RPMI7951 (cell line): ENCODE results near the gene TTYH1. TPM values are rescaled to one million over a fixed set of nuclear protein-coding genes. Genes with fewer than 3 reads are reported as not detected.
A peak's percentile ranks its signal among the peaks of the same experiment; 100 is the strongest.
"Not testable (repeated sequence)": the region's sequence is repeated elsewhere in the genome, so short reads cannot be mapped to it uniquely, and the experiment has no call there.

Experiments
- DNase-seq: peaks from one replicate; pipeline ENCODE4 v3.0.0-alpha.2; 2012; ENCODE audit warnings: low read depth
- total RNA-seq: library from RNA; depleted of rRNA; stranded (reverse); fragments of >200 nt; shearing (Covaris generic); gene quantifications from 2 replicates; pipeline ENCODE4 v1.2.3, GENCODE V29; 2014

TTYH1 gene
- total RNA-seq, 1 experiment from 2014 or later: not detected

GRCh38 chr19:54460230-54461005, 45.2 kb downstream of the TTYH1 start:
- DNase-seq: no peak

DNA sequence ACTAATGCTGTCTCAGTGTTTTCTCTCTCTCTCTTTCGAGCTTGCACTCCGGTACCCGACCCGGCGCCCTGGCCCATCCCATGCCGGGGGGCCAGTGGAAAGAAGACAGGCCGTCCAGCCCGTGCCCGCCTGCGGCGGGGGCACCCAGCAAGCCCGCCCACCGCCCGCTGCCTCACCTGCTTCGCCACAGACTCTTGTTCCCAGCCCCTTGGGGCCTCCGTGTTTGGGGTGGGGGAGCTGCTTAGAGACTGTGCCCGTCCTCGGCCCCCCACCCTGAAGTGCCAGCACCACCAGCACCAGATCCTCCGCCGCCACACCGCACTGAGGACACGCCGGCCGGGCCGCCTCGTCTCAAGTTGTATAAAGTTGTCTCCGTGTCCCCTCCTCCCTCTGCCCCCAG, 45.9 kb downstream of the TTYH1 start:
- no peak for DNase-seq

DNA sequence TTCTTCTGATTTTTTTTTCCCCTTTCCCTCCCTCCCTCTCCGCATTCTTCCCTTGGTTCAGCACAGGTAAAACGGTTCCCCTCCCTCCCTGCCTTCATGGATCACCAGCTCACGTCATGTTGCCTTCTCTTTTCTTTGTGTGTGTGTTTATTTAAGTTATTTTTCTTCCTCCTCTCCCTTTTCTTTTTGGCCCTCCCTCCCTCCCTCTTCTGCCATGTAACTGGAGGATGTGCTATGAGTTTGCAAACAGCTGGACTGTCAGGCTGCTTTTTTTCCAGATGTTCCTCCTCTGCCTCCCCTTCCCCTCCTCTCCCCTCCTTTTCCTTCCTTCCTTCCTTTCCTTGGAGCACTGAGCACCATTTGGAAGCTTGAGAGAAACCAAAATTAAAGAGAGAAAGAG, 46.3 kb downstream of the TTYH1 start:
- no peak for DNase-seq

DNA sequence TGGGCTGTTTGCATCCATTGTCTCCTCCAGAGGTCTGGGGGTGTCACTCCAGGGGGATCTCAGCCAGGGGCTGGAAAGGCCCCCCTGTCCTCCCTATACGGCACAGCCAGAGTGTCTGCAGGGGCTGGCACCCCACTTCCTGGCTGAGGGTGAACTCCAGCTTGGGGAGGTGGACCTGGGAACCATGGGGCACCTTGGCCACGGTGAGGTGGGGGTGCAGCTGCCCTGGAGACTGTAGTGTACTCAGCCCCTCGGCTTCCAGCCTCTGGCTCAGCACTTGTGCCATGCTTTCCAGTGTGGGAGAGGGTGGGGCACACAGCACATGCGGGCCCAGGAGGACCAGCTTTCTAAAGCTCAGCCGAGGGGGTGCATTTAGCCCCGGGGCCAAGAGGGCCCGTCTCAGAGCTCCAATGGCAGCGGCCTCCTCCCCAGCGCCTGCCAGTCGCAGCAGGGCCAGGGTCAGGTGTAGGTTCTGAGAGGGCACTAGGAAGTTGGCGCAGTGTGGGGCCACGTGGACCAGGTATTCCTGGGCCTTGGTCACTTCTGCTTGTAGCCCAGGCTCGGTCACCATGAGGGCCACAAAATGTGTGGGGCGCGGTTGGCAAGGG, 46.9 kb downstream of the TTYH1 start:
- DNase-seq: no peak

GRCh38 chr19:54462655-54463530, 47.6 kb downstream of the TTYH1 start:
- peak; percentile 66 for DNase-seq

- peak; percentile 98 for DNase-seq
These were observed 48.3 kb downstream of the TTYH1 start, which contains the start of gene LENG9 for GRCh38 chr19:54463531-54464043. LENG9 (minus strand) TSS chr19:54463778; CDS start chr19:54463526, 252 bp downstream.

DNA sequence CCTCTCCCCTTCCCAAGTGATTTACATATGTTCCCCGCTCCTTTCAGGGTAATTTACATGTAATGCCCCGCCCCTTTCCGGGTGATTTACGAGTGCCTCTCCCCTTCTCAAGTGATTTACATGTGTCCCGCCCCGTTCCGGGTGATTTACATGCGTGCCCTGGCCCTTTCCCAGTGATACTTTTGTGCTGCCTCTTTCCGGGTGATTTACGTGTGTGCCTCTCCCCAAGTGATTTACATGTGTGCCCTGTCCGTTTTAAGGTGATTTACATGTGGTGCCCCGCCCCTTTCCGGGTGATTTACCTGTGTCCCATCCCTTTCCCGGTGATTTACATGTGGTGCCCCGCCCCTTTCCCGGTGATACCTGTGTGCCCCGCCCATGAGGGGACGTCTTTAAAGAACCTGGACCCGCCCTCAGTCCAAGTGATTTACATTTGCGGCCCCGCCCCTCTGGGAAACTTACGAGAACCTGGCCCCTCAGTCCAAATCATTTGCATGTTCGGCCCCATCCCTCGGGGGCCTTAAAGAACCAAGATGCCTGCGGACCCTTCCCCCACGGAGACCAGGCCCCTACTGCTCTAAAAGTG, 48.9 kb downstream of the TTYH1 start:
- peak; percentile 78 for DNase-seq

GRCh38 chr19:54464630-54465425, 49.6 kb downstream of the TTYH1 start:
- peak; percentile 90 for DNase-seq

DNA sequence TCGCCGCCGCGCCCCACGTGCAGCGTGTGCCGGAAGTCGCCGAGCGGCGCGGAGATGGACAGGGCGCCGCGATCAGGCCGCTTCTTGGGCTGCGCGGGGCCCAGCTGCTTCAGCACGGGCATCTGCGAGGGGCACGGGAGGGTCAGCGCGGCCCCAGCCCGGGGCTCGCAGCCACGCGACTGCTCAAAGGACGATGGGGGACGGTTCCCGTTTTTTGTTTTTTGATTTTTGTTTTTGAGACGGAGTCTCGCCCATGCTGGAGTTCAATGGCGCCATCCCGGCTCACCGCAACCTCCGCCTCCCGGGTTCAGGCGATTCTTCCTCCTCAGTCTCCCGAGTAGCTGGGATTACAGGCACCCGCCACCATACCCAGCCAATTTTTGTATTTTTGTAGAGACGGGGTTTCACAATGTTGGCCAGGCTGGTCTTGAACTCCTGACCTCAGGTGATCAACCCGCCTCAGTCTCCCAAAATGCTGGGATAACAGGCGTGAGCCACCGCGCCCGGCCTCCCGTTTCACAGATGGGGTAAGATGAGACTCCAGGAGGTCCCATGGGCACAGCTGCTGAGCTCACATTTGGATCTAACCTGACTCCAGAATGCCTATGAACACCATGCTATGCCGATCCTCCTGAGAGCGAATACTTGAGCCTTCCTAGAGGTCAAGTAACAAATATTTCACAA, 50.3 kb downstream of the TTYH1 start:
- DNase-seq: no peak

DNA sequence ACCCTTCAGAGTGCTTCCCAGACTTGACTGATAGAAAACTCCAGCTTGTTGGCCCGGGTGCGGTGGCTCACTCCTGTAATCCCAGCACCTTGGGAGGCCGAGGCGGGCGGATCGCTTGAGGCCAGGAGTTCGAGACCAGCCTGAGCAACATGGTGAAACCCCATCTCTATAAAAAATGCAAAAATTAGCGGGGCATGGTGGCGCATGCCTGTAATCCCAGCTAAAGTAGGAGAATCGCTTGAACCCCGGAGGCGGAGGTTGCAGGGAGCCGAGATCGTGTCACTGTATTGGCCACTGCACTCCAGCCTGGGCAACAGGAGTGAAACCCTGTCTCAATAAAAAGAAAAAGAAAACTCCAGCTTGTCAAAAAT, 50.8 kb downstream of the TTYH1 start:
- DNase-seq: not testable (repeated sequence)

DNA sequence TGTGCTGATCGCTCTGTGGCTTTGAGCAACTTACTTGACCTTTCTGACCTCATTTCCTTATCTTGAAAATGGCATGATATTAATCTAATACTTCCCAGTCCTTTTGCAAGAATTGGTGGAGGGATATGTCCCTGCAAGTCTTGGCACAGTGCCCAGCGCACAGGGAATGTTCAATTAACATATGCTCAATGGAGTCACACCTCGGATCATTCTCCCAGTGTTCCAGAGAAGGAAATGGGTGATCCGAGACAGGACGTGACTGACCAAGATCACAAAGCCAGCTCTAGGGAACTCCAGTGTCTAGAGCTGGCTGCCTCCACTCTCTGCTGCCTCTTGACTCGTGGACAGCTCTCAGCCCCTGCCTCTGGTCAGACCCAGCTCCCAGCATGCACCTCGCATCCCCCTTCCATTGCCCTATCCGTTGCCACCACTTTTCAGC, 54.3 kb downstream of the TTYH1 start:
- no peak for DNase-seq

- no peak for DNase-seq
These were observed 55.1 kb downstream of the TTYH1 start for GRCh38 chr19:54470276-54470887.

DNA sequence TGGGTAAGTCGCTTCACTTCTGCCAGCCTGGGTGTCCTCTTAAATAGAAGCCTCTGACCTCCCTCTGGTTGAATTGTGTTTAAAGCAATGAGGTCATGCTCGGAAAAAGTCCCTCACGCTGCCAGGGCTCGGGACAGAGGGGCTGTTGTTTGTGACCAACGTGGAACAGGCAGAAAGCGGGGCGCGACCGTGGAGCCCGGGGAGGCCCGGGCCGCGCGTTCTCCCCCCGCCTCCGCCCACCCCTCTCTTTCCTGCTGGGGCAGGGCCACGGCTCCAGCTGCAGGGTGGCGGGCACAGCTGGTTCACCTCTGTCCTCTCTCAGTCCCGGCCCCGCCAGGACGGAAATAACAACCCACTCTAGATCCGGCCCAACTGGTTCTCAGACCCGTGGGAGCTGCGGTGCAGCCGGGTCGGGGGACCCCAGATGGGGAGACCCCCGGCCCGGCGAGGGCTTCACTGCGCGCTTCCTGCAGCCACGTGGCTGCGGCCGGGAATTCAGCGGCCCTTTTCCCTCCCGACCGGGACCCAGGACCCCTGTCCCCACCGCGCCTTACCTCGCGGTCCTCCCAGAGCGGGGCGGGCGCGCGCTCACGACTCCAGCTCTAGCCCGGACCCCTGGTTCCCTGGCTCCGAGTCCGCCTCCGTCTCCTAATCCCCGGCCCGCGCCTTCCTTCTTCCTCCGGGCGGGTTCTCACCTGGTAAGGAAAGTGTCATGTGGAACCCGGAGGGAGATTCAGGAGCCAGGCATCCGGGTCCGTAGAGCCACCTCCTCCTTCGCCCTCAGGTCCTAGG, 55.9 kb downstream of the TTYH1 start:
- DNase-seq: peak; percentile 28

GRCh38 chr19:54473071-54473891, 58.0 kb downstream of the TTYH1 start, which contains the start of gene CDC42EP5:
CDC42EP5 (minus strand) TSS chr19:54473296; CDS start chr19:54465547, 7,749 bp downstream.
- DNase-seq: peak; percentile 71

- DNase-seq: no peak
These were observed 58.7 kb downstream of the TTYH1 start for GRCh38 chr19:54473892-54474372.

DNA sequence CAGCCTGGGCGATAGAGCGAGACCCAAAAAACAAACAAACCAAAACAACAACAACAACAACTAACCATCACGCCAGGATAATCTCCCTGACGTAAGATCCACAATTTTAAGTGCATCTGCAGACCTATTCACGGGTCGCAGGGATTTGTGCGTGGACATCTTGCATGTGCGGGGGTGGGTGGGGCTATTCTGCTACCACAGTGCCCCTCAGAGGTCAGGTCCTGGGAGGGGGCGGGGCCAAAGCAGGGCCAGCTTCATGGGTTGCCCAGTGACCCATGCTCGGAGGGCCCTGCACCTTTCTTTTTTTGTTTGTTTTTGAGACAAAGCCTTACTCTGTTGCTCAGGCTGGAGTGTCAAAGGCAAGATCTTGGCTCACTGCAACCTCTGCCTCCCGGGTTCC, 60.4 kb downstream of the TTYH1 start:
- no peak for DNase-seq

DNA sequence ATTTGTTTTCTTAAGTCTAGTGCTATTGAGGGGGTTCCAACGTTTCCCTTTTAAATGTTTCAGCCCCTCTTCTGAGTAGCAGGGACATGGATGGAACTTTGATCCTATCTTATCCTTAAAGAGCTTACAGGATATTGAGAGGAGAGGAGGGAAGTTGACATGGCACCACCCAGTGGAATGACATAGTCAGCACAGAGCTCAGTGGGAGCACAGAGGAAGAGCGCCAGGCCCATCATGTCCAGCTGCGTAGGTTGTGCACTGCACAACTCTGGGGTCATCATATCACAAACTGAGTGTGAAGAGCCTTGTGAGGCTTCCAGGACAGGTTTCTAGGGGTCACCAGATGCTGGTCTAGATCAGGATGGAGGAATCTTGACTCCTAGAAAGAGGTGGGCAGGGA, 62.4 kb downstream of the TTYH1 start:
- DNase-seq: no peak
